ENCODE results near the gene ZBED3. TPM values are rescaled to one million over a fixed set of nuclear protein-coding genes. Genes with fewer than 3 reads are reported as not detected.

Gene ZBED3
- total and polyA plus RNA-seq, 2 of the 4 experiments (the other 2 are of a cell fraction) = 0.18 to 2.5 TPM

GRCh38 chr5:77095189-77095588 is 8.1 kb upstream of the ZBED3 start:
- no TSS peak for BruUV-seq (replicated peaks)
- Histone ChIP-seq H2AK9ac (replicated peaks; ENCODE audit: low read depth, low read length, poor library complexity) (no peak overlapping the region), H3K27me3 (ENCODE audit: control insufficient read depth, insufficient read depth, low read length) (peaks cover 1% of the 10 kb centered on the region; the same call in 1 of the 2 replicates), H3K4ac (ENCODE audit: low read depth, low read length) (no peak overlapping the region), H3K18ac (ENCODE audit: low read depth, low read length) (no peak overlapping the region), H3K23ac (ENCODE audit: low read depth, low read length) (no peak overlapping the region), H3K4me1 (ENCODE audit: control insufficient read depth, insufficient read depth, low read length) (no peaks in the 10 kb centered on the region), H3K9me1 (ENCODE audit: insufficient read depth, low read length) (no peaks in the 10 kb centered on the region), H3K9me3 (ENCODE audit: control insufficient read depth, insufficient read depth, low read length) (no peaks in the 10 kb centered on the region), H4K8ac (ENCODE audit: low read depth in 2 of 2, low read length in 2 of 2) (no peak overlapping the region), H4K91ac (ENCODE audit: insufficient read depth, low read depth, low read length) (no peak overlapping the region), H3K36me3 (ENCODE audit: control insufficient read depth, insufficient read depth, low read length) (no peaks in the 10 kb centered on the region), H3K9ac (ENCODE audit: low read depth, low read length) (no peak overlapping the region), H3K14ac (replicated peaks; ENCODE audit: low read depth, low read length) (no peak overlapping the region), H3K56ac (ENCODE audit: extremely low read depth, insufficient read depth, low read length) (no peak overlapping the region), H3K4me3 (ENCODE audit: insufficient read depth, low read depth, low read length) (no peak overlapping the region), H4K20me1 (ENCODE audit: insufficient read depth, low read length) (no peaks in the 10 kb centered on the region), H2BK5ac (ENCODE audit: low read depth, low read length, poor library complexity, severe bottlenecking) (no peak overlapping the region), H3K4me2 (ENCODE audit: low read depth, low read length) (no peak overlapping the region), H2BK20ac (ENCODE audit: low read depth, low read length) (no peak overlapping the region), H2AFZ (replicated peaks; ENCODE audit: low read length, poor library complexity) (no peak overlapping the region), H2AK5ac (ENCODE audit: low read depth, low read length) (no peak overlapping the region), H2BK15ac (ENCODE audit: low read depth, low read length) (no peak overlapping the region), H3K27ac (ENCODE audit: insufficient read depth, low read length) (no peak overlapping the region), H3K79me1 (ENCODE audit: low read depth in 1 of 2, low read length in 2 of 2) (no peaks in the 10 kb centered on the region), H2BK120ac (ENCODE audit: low read depth, low read length) (no peak overlapping the region), H4K5ac (ENCODE audit: low read depth, low read length) (no peak overlapping the region)
- dilution Hi-C loops (cut with HindIII; ENCODE audit: low sequenced_read_pairs, unreplicated experiment) (no loop called here), in situ Hi-C loops (cut with MboI; ENCODE audit: low sequenced_read_pairs) (no loop called here), intact Hi-C loops (cut with micrococcal nuclease) (no loop called here)
- TF ChIP-seq FOS (IDR thresholded peaks at IDR 0.05; ENCODE audit: low read depth, low read length) (no peak), SMC3 (IDR thresholded peaks at IDR 0.05; ENCODE audit: low read depth, low read length) (no peak), CEBPB (IDR thresholded peaks at IDR 0.05; ENCODE audit: low read depth, low read length) (no peak), MAFK (IDR thresholded peaks at IDR 0.05; ENCODE audit: low read depth, low read length) (no peak), RCOR1 (IDR thresholded peaks at IDR 0.05; ENCODE audit: insufficient replicate concordance, low read length) (no peak), CTCF (conservative IDR thresholded peaks at IDR 0.05; ENCODE audit: low read depth, low read length) (no peak), ELK1 (IDR thresholded peaks at IDR 0.05; ENCODE audit: borderline replicate concordance, low read depth, low read length) (no peak), CHD1 (IDR thresholded peaks at IDR 0.05; ENCODE audit: low read depth, low read length) (no peak), MAZ (IDR thresholded peaks at IDR 0.05; ENCODE audit: borderline replicate concordance, low read depth, low read length) (no peak), BHLHE40 (IDR thresholded peaks at IDR 0.05; ENCODE audit: low read depth, low read length) (no peak), USF2 (IDR thresholded peaks at IDR 0.05; ENCODE audit: low read depth, low read length) (no peak), MXI1 (IDR thresholded peaks at IDR 0.05; ENCODE audit: borderline replicate concordance, low read depth, low read length) (no peak), POLR2A (IDR thresholded peaks at IDR 0.05; ENCODE audit: low read depth, low read length) (no peak), NFE2L2 (IDR thresholded peaks at IDR 0.05; ENCODE audit: low read depth, low read length) (no peak)
- no peak for DNase-seq
- no peak for ATAC-seq (ENCODE audit: low read depth)
- ChIA-PET POLR2A (ENCODE audit: unreplicated experiment) (no interaction called here), CTCF (interaction anchor here (0.6 kb wide), 1 partner anchor 201 kb away, joined by 6 read pairs; no protein-coding TSS in a partner anchor)
- WGBS, 2 experiments (ENCODE audit: extremely low coverage in 2 of 2, insufficient read length in 1 of 2) = 100% methylated on average over 1 of the region's 4 CpGs; no CpG with 5 or more reads in 1 of the 2 experiments
